ENCODE data around the gene PURB. TPM values are rescaled to one million over a fixed set of nuclear protein-coding genes. Genes with fewer than 3 reads are reported as not detected.

The PURB gene
- total RNA-seq, 2 donors from 2014 or later = 27.1 to 29.6 TPM

DNA sequence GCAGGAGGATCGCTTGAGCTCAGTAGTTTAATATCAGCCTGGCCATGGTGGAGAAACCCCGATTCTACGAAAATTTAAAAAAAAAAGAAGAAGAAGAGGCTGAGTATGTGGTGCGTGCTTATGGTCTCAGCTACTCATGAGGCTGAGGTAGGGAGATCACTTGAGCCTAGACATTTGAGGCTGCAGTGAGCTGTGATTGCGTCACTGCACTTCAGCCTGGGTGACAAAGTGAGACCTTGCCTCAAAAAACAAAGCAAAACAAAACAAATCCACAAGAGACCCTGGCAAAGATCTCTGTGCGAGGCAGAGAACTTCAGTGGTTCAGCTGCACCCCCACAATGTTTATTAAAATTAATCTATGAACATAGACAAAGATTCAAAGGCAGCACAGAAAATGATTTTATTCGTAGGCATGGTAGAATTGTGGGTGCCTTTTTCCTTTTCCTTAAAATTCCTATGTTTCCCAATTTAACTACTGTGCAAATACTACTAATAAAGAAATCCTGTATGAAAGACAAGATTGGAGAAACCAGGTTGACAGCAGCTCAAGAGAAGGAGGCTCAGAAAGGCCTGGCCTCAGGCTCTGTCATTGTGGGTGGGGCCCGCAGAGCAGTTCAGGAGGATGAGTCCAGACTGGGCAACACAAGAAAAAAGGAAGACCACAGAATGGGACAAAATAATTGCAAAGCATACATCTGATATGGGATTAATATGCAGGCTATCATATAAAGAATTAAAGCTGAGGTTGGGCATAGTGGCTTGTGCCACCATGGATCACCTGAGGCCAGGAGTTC lies 24.5 kb upstream of the PURB start:
- Mint-ChIP-seq H3K9me3 (no peaks in the 10 kb centered on the region), H3K27me3 (ENCODE audit: low read depth) (no peaks in the 10 kb centered on the region), H3K4me3 (no peak overlapping the region), H3K4me1 (ENCODE audit: low read depth) (peaks cover 21% of the 10 kb centered on the region), H3K36me3 (ENCODE audit: insufficient read depth in 2 of 2) (no peaks in the 10 kb centered on the region), H3K27ac (no peak overlapping the region)
- no peak for ATAC-seq (replicated peaks in 1 of 2)
- DNase-seq = no peak

GRCh38 chr7:44906965-44907364 lies 21.6 kb upstream of the PURB start:
- peak in 1 of 2 donors; percentile 39 for ATAC-seq (replicated peaks in 1 of 2)
- Mint-ChIP-seq H3K4me3 (no peak overlapping the region), H3K27me3 (ENCODE audit: low read depth) (no peaks in the 10 kb centered on the region), H3K36me3 (ENCODE audit: insufficient read depth in 2 of 2) (no peaks in the 10 kb centered on the region), H3K27ac (no peak overlapping the region), H3K9me3 (no peaks in the 10 kb centered on the region), H3K4me1 (ENCODE audit: low read depth) (peaks cover 9% of the 10 kb centered on the region)
- no peak for DNase-seq

- H3K27me3 Mint-ChIP-seq (ENCODE audit: low read depth) = no peaks in the 10 kb centered on the region
- no peaks in the 10 kb centered on the region for H3K36me3 Mint-ChIP-seq (ENCODE audit: insufficient read depth in 2 of 2)
- ATAC-seq (replicated peaks in 1 of 2) (no peak), DNase-seq (no peak)
- H3K27ac Mint-ChIP-seq = no peak overlapping the region
- H3K4me3 Mint-ChIP-seq = no peak overlapping the region
- no peaks in the 10 kb centered on the region for H3K9me3 Mint-ChIP-seq
- H3K4me1 Mint-ChIP-seq (ENCODE audit: low read depth) = peaks cover 9% of the 10 kb centered on the region
Observed at GRCh38 chr7:44905002-44905635, 19.8 kb upstream of the PURB start.

- Mint-ChIP-seq H3K4me1 (ENCODE audit: low read depth) (peaks cover 27% of the 10 kb centered on the region), H3K36me3 (ENCODE audit: insufficient read depth in 2 of 2) (peaks cover 0 to 1% of the 10 kb centered on the region in 2 donors), H3K27ac (no peak overlapping the region), H3K27me3 (ENCODE audit: low read depth) (no peaks in the 10 kb centered on the region), H3K9me3 (peaks cover 0 to 2% of the 10 kb centered on the region in 2 donors), H3K4me3 (no peak overlapping the region)
- no peak for DNase-seq
- ATAC-seq (replicated peaks in 1 of 2) = no peak
Observed at GRCh38 chr7:44899443-44899842, 14.1 kb upstream of the PURB start.

DNA sequence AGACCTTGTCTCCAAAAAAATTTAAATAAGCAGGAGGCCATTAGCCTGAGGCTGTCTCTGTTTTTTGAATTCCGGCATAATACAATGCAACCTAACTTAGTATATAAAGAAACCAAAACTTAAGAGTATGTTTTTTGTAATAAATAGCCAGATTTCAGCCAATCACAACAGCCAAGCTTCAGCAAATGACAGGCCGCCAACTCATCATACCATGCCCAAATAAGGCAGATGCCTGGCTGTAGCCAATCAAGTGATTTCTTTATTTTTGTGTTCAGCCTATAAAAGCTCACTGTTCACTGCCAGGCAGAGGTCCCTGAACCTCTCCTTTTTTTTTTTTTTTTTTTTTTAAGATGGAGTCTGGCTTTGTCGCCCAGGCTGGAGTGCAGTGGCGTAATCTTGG lies 12.7 kb upstream of the PURB start:
- Mint-ChIP-seq H3K36me3 (ENCODE audit: insufficient read depth in 2 of 2) (peaks cover 0 to 1% of the 10 kb centered on the region in 2 donors), H3K9me3 (peaks cover 0 to 2% of the 10 kb centered on the region in 2 donors), H3K27ac (no peak overlapping the region), H3K4me3 (no peak overlapping the region), H3K27me3 (ENCODE audit: low read depth) (no peaks in the 10 kb centered on the region), H3K4me1 (ENCODE audit: low read depth) (peaks cover 31% of the 10 kb centered on the region)
- DNase-seq = no peak
- ATAC-seq (replicated peaks in 1 of 2) = no peak

GRCh38 chr7:44897309-44897708 lies 12.0 kb upstream of the PURB start:
- Mint-ChIP-seq H3K27ac (peak overlapping the region; percentile 69), H3K9me3 (peaks cover 0 to 2% of the 10 kb centered on the region in 2 donors), H3K36me3 (ENCODE audit: insufficient read depth in 2 of 2) (peaks cover 0 to 1% of the 10 kb centered on the region in 2 donors), H3K27me3 (ENCODE audit: low read depth) (no peaks in the 10 kb centered on the region), H3K4me1 (ENCODE audit: low read depth) (peaks cover 39% of the 10 kb centered on the region), H3K4me3 (no peak overlapping the region)
- ATAC-seq (replicated peaks in 1 of 2) = no peak
- DNase-seq = no peak

- H3K4me3 Mint-ChIP-seq = no peak overlapping the region
- H3K27ac Mint-ChIP-seq = peak overlapping the region; percentile 2
- peaks cover 0 to 2% of the 10 kb centered on the region in 2 donors for H3K9me3 Mint-ChIP-seq
- peaks cover 53% of the 10 kb centered on the region for H3K4me1 Mint-ChIP-seq (ENCODE audit: low read depth)
- H3K36me3 Mint-ChIP-seq (ENCODE audit: insufficient read depth in 2 of 2) = peaks cover 0 to 1% of the 10 kb centered on the region in 2 donors
- ATAC-seq (replicated peaks in 1 of 2) (peak; percentile 52 to 71), DNase-seq (no peak)
- no peaks in the 10 kb centered on the region for H3K27me3 Mint-ChIP-seq (ENCODE audit: low read depth)
Observed at GRCh38 chr7:44894888-44895580, 9.7 kb upstream of the PURB start.

- no peak overlapping the region for H3K4me3 Mint-ChIP-seq
- peaks cover 53% of the 10 kb centered on the region for H3K4me1 Mint-ChIP-seq (ENCODE audit: low read depth)
- peaks cover 0 to 2% of the 10 kb centered on the region in 2 donors for H3K9me3 Mint-ChIP-seq
- H3K27ac Mint-ChIP-seq = no peak overlapping the region
- H3K27me3 Mint-ChIP-seq (ENCODE audit: low read depth) = no peaks in the 10 kb centered on the region
- no peak for ATAC-seq (replicated peaks in 1 of 2)
- no peak for DNase-seq
- peaks cover 0 to 1% of the 10 kb centered on the region in 2 donors for H3K36me3 Mint-ChIP-seq (ENCODE audit: insufficient read depth in 2 of 2)
Observed at GRCh38 chr7:44893710-44894234, 8.4 kb upstream of the PURB start.

DNA sequence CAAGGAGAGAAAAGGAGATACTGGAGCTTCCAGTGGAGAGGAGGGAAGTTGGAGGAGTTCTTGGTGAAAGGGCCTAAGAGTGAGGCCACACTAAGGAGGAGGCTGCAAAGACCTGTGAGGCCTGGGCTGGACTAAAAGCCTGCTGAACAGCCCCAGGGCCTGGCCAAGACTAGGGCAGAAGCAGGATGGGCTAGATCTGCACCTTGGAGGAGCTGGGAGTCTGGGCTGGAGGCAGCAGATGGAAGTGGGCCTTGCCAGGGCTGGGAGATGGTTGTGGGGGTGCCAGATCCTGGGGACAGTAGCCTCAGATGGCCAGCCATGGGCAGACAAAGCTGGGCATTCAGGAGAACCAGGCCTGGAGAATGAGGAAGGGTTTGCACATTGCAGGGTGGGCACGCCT lies 6.5 kb upstream of the PURB start:
- DNase-seq = no peak
- peaks cover 51% of the 10 kb centered on the region for H3K4me1 Mint-ChIP-seq (ENCODE audit: low read depth)
- H3K27ac Mint-ChIP-seq = peak overlapping the region; percentile 89
- H3K36me3 Mint-ChIP-seq (ENCODE audit: insufficient read depth in 2 of 2) = no peaks in the 10 kb centered on the region
- no peak for ATAC-seq (replicated peaks in 1 of 2)
- H3K4me3 Mint-ChIP-seq = peak overlapping the region; percentile 26 to 62
- H3K27me3 Mint-ChIP-seq (ENCODE audit: low read depth) = no peaks in the 10 kb centered on the region
- H3K9me3 Mint-ChIP-seq = no peaks in the 10 kb centered on the region

DNA sequence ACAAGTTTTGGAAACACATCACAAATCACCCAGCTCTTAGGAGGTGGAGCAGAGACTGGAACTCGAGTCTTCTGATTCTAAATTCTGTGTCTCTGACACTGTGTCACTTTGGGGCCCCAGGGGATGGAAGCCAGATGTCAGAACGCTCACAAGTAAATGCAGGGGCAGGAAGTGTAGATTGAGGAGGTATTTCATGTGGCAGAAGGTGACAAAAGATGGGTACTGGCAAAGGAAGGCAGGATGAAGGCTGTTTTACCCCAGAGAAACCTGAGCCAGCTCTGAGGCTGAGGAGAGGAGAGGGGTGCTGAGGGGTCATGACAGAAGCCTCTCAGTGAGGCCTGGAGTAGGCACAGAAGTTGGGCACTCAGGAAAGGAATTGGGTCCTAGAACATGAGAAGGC lies 6.0 kb upstream of the PURB start:
- Mint-ChIP-seq H3K27me3 (ENCODE audit: low read depth) (no peaks in the 10 kb centered on the region), H3K27ac (peak overlapping the region; percentile 89), H3K36me3 (ENCODE audit: insufficient read depth in 2 of 2) (no peaks in the 10 kb centered on the region), H3K4me1 (ENCODE audit: low read depth) (peaks cover 55% of the 10 kb centered on the region), H3K4me3 (peak overlapping the region; percentile 26 to 62), H3K9me3 (no peaks in the 10 kb centered on the region)
- DNase-seq (peak; percentile 33 to 56), ATAC-seq (replicated peaks in 1 of 2) (peak; percentile 80 to 83)

GRCh38 chr7:44889086-44889781 lies 3.9 kb upstream of the PURB start:
- H3K36me3 Mint-ChIP-seq (ENCODE audit: insufficient read depth in 2 of 2) = peaks cover 7% of the 10 kb centered on the region in 2 donors
- H3K27me3 Mint-ChIP-seq (ENCODE audit: low read depth) = no peaks in the 10 kb centered on the region
- no peaks in the 10 kb centered on the region for H3K9me3 Mint-ChIP-seq
- H3K27ac Mint-ChIP-seq = peak overlapping the region; percentile 66
- no peak overlapping the region for H3K4me3 Mint-ChIP-seq
- no peak for ATAC-seq (replicated peaks in 1 of 2)
- peaks cover 46% of the 10 kb centered on the region for H3K4me1 Mint-ChIP-seq (ENCODE audit: low read depth)
- DNase-seq = no peak

GRCh38 chr7:44887293-44887692 lies 2.0 kb upstream of the PURB start:
- H3K4me1 Mint-ChIP-seq (ENCODE audit: low read depth) = peaks cover 54% of the 10 kb centered on the region
- peak overlapping the region; percentile 33 for H3K27ac Mint-ChIP-seq
- ATAC-seq (replicated peaks in 1 of 2) = no peak
- peak overlapping the region; percentile 84 to 93 for H3K4me3 Mint-ChIP-seq
- peaks cover 10 to 23% of the 10 kb centered on the region in 2 donors for H3K36me3 Mint-ChIP-seq (ENCODE audit: insufficient read depth in 2 of 2)
- H3K9me3 Mint-ChIP-seq = no peaks in the 10 kb centered on the region
- H3K27me3 Mint-ChIP-seq (ENCODE audit: low read depth) = no peaks in the 10 kb centered on the region
- DNase-seq = no peak

Measured in activated T-cell treated with anti-CD3 and anti-CD28 coated beads, Interleukin-2, amount 50 U/mL, for 72 hours (primary cell).